ENCODE data around the gene ADTRP.

GRCh38 chr6:11779329-11780096 is 910 bp upstream of the ADTRP start:
- no peak for TF ChIP-seq ZNF24 (IDR thresholded peaks at IDR 0.05)
- no peak for TF ChIP-seq NPAS2 (CRISPR knock-in tag; IDR thresholded peaks at IDR 0.05; ENCODE audit: borderline replicate concordance)
- TF ChIP-seq EZH2 (conservative IDR thresholded peaks at IDR 0.05; ENCODE audit: low read depth, low read length), result no peak
- TF ChIP-seq SMAD1 (CRISPR knock-in tag; IDR thresholded peaks at IDR 0.05; ENCODE audit: borderline replicate concordance, low read depth), result no peak
- no peak for TF ChIP-seq TEAD2 (CRISPR knock-in tag; IDR thresholded peaks at IDR 0.05)
- no peak for TF ChIP-seq CTCF (CRISPR knock-in tag; IDR thresholded peaks at IDR 0.05)
- TF ChIP-seq SAP130 (CRISPR knock-in tag; IDR thresholded peaks at IDR 0.05; ENCODE audit: low read depth), result no peak
- TF ChIP-seq RFXAP (CRISPR knock-in tag; IDR thresholded peaks at IDR 0.05; ENCODE audit: borderline replicate concordance), result no peak
- no peak for TF ChIP-seq POLR2A (IDR thresholded peaks at IDR 0.05; ENCODE audit: insufficient read depth in 1 of 2, low read depth in 2 of 2, low read length in 2 of 2)
- no peak for TF ChIP-seq POLR2AphosphoS5 (IDR thresholded peaks at IDR 0.05; ENCODE audit: low read depth, low read length)
- TF ChIP-seq ZSCAN30 (CRISPR knock-in tag; IDR thresholded peaks at IDR 0.05), result no peak
- TF ChIP-seq U2AF2 (IDR thresholded peaks at IDR 0.05; ENCODE audit: low read depth, low read length), result no peak

Data from HepG2 (cell line).